A549 treated with CORT108297 at 1 μM for 4 hours (cell line): ENCODE results near the gene ZNF81. TPM values are rescaled to one million over a fixed set of nuclear protein-coding genes. Genes with fewer than 3 reads are reported as not detected.

ENCODE experiments used
- total RNA-seq: library from RNA; stranded (reverse); fragments of 200-300 nt; extraction: Qiagen RNA extraction; gene quantifications from 5 replicates; pipeline ENCODE4 v1.2.3, GENCODE V29; 2022

Gene ZNF81
- 3.5 to 6.3 TPM (median 5.9 TPM) in 5 replicates for total RNA-seq

GRCh38 chrX:47836164-47837072 is at the start of gene ZNF81:
ZNF81 (plus strand) TSS chrX:47836902; CDS start chrX:47846268, 9,366 bp downstream.

Other genes starting within 250 kb of the ZNF81 start
- gene SYN1, start 217.0 kb upstream of the ZNF81 start, total RNA-seq: 0.15 to 0.35 TPM (median 0.15 TPM) in 5 replicates
- gene CFP, start 207.0 kb upstream of the ZNF81 start, total RNA-seq: 0.37 to 0.84 TPM (median 0.42 TPM) in 5 replicates
- gene ELK1, start 186.3 kb upstream of the ZNF81 start, total RNA-seq: 31.9 to 40.8 TPM (median 37.1 TPM) in 5 replicates
- gene UXT, start 177.7 kb upstream of the ZNF81 start, total RNA-seq: 147 to 192 TPM (median 175 TPM) in 5 replicates
- gene ZNF182, start 167.1 kb downstream of the ZNF81 start, total RNA-seq: 3.2 to 4.4 TPM (median 3.4 TPM) in 5 replicates
- gene SPACA5, start 170.1 kb downstream of the ZNF81 start, total RNA-seq: not detected in 5 replicates
- 0.21 to 0.38 TPM (median 0.26 TPM) in 5 replicates for gene ZNF630, start 234.7 kb downstream of the ZNF81 start, total RNA-seq